ENCODE data around the gene HSD3B7.

HSD3B7 gene

GRCh38 chr16:31003744-31004143 lies 18.7 kb downstream of the HSD3B7 start:
- no peaks in the 10 kb centered on the region for H3K36me3 ChIP-seq (ENCODE audit: control insufficient read depth, insufficient read depth, low read length)
- no peaks in the 10 kb centered on the region for H3K27me3 ChIP-seq (ENCODE audit: control insufficient read depth, insufficient read depth, low read length)
- H3K4me3 ChIP-seq (ENCODE audit: low read depth, low read length), result no peak overlapping the region
- H3K4me1 ChIP-seq (ENCODE audit: control insufficient read depth, insufficient read depth, low read length), result peaks cover 15% of the 10 kb centered on the region; the same call in 1 of the 2 replicates
- H3K9me3 ChIP-seq (ENCODE audit: control insufficient read depth, insufficient read depth, low read depth, low read length), result no peaks in the 10 kb centered on the region
- H3K9ac ChIP-seq (ENCODE audit: low read length), result no peak overlapping the region
- no peak overlapping the region for H3K27ac ChIP-seq (ENCODE audit: low read depth, low read length)

GRCh38 chr16:31004658-31005057 lies 19.7 kb downstream of the HSD3B7 start:
- Histone ChIP-seq H3K4me3 (ENCODE audit: low read depth, low read length) (no peak overlapping the region), H3K27ac (ENCODE audit: low read depth, low read length) (no peak overlapping the region), H3K4me1 (ENCODE audit: control insufficient read depth, insufficient read depth, low read length) (peaks cover 19% of the 10 kb centered on the region), H3K9me3 (ENCODE audit: control insufficient read depth, insufficient read depth, low read depth, low read length) (no peaks in the 10 kb centered on the region), H3K9ac (ENCODE audit: low read length) (no peak overlapping the region), H3K36me3 (ENCODE audit: control insufficient read depth, insufficient read depth, low read length) (no peaks in the 10 kb centered on the region), H3K27me3 (ENCODE audit: control insufficient read depth, insufficient read depth, low read length) (no peaks in the 10 kb centered on the region)

- Histone ChIP-seq H3K27ac (ENCODE audit: low read depth, low read length) (no peak overlapping the region), H3K27me3 (ENCODE audit: control insufficient read depth, insufficient read depth, low read length) (no peaks in the 10 kb centered on the region), H3K9ac (ENCODE audit: low read length) (no peak overlapping the region), H3K36me3 (ENCODE audit: control insufficient read depth, insufficient read depth, low read length) (no peaks in the 10 kb centered on the region), H3K9me3 (ENCODE audit: control insufficient read depth, insufficient read depth, low read depth, low read length) (no peaks in the 10 kb centered on the region), H3K4me1 (ENCODE audit: control insufficient read depth, insufficient read depth, low read length) (peaks cover 21% of the 10 kb centered on the region), H3K4me3 (ENCODE audit: low read depth, low read length) (no peak overlapping the region)
Observed at GRCh38 chr16:31005350-31006085, 20.5 kb downstream of the HSD3B7 start.

- no peak overlapping the region for H3K9ac ChIP-seq (ENCODE audit: low read length)
- peaks cover 21% of the 10 kb centered on the region for H3K4me1 ChIP-seq (ENCODE audit: control insufficient read depth, insufficient read depth, low read length)
- no peaks in the 10 kb centered on the region for H3K9me3 ChIP-seq (ENCODE audit: control insufficient read depth, insufficient read depth, low read depth, low read length)
- H3K36me3 ChIP-seq (ENCODE audit: control insufficient read depth, insufficient read depth, low read length), result no peaks in the 10 kb centered on the region
- peaks cover 2% of the 10 kb centered on the region for H3K27me3 ChIP-seq (ENCODE audit: control insufficient read depth, insufficient read depth, low read length)
- no peak overlapping the region for H3K4me3 ChIP-seq (ENCODE audit: low read depth, low read length)
- H3K27ac ChIP-seq (ENCODE audit: low read depth, low read length), result no peak overlapping the region
Observed at GRCh38 chr16:31006086-31006385, 21.0 kb downstream of the HSD3B7 start.

- peaks cover 8% of the 10 kb centered on the region for H3K27me3 ChIP-seq (ENCODE audit: control insufficient read depth, insufficient read depth, low read length)
- H3K27ac ChIP-seq (ENCODE audit: low read depth, low read length), result no peak overlapping the region
- H3K4me1 ChIP-seq (ENCODE audit: control insufficient read depth, insufficient read depth, low read length), result peaks cover 21% of the 10 kb centered on the region
- no peak overlapping the region for H3K4me3 ChIP-seq (ENCODE audit: low read depth, low read length)
- no peaks in the 10 kb centered on the region for H3K9me3 ChIP-seq (ENCODE audit: control insufficient read depth, insufficient read depth, low read depth, low read length)
- no peaks in the 10 kb centered on the region for H3K36me3 ChIP-seq (ENCODE audit: control insufficient read depth, insufficient read depth, low read length)
- no peak overlapping the region for H3K9ac ChIP-seq (ENCODE audit: low read length)
Observed at GRCh38 chr16:31006589-31006988, 21.6 kb downstream of the HSD3B7 start.

- Histone ChIP-seq H3K27ac (ENCODE audit: low read depth, low read length) (no peak overlapping the region), H3K9me3 (ENCODE audit: control insufficient read depth, insufficient read depth, low read depth, low read length) (no peaks in the 10 kb centered on the region), H3K27me3 (ENCODE audit: control insufficient read depth, insufficient read depth, low read length) (peaks cover 17% of the 10 kb centered on the region), H3K4me3 (ENCODE audit: low read depth, low read length) (no peak overlapping the region), H3K36me3 (ENCODE audit: control insufficient read depth, insufficient read depth, low read length) (no peaks in the 10 kb centered on the region), H3K9ac (ENCODE audit: low read length) (no peak overlapping the region), H3K4me1 (ENCODE audit: control insufficient read depth, insufficient read depth, low read length) (peaks cover 21% of the 10 kb centered on the region)
Observed at GRCh38 chr16:31007684-31008083, 22.7 kb downstream of the HSD3B7 start.

GRCh38 chr16:31008149-31008548 lies 23.1 kb downstream of the HSD3B7 start:
- H3K4me3 ChIP-seq (ENCODE audit: low read depth, low read length), result no peak overlapping the region
- H3K36me3 ChIP-seq (ENCODE audit: control insufficient read depth, insufficient read depth, low read length), result no peaks in the 10 kb centered on the region
- no peaks in the 10 kb centered on the region for H3K9me3 ChIP-seq (ENCODE audit: control insufficient read depth, insufficient read depth, low read depth, low read length)
- H3K9ac ChIP-seq (ENCODE audit: low read length), result no peak overlapping the region
- H3K27me3 ChIP-seq (ENCODE audit: control insufficient read depth, insufficient read depth, low read length), result peaks cover 17% of the 10 kb centered on the region
- H3K4me1 ChIP-seq (ENCODE audit: control insufficient read depth, insufficient read depth, low read length), result peaks cover 21% of the 10 kb centered on the region
- H3K27ac ChIP-seq (ENCODE audit: low read depth, low read length), result no peak overlapping the region

GRCh38 chr16:31008551-31008950 lies 23.5 kb downstream of the HSD3B7 start:
- H3K27me3 ChIP-seq (ENCODE audit: control insufficient read depth, insufficient read depth, low read length), result peaks cover 17% of the 10 kb centered on the region
- no peaks in the 10 kb centered on the region for H3K9me3 ChIP-seq (ENCODE audit: control insufficient read depth, insufficient read depth, low read depth, low read length)
- no peak overlapping the region for H3K27ac ChIP-seq (ENCODE audit: low read depth, low read length)
- H3K9ac ChIP-seq (ENCODE audit: low read length), result no peak overlapping the region
- H3K4me3 ChIP-seq (ENCODE audit: low read depth, low read length), result no peak overlapping the region
- H3K36me3 ChIP-seq (ENCODE audit: control insufficient read depth, insufficient read depth, low read length), result no peaks in the 10 kb centered on the region
- H3K4me1 ChIP-seq (ENCODE audit: control insufficient read depth, insufficient read depth, low read length), result peaks cover 21% of the 10 kb centered on the region

- Histone ChIP-seq H3K4me1 (ENCODE audit: control insufficient read depth, insufficient read depth, low read length) (peaks cover 21% of the 10 kb centered on the region), H3K4me3 (ENCODE audit: low read depth, low read length) (no peak overlapping the region; the same call in 1 of the 2 replicates), H3K27me3 (ENCODE audit: control insufficient read depth, insufficient read depth, low read length) (peaks cover 17% of the 10 kb centered on the region), H3K36me3 (ENCODE audit: control insufficient read depth, insufficient read depth, low read length) (no peaks in the 10 kb centered on the region), H3K9ac (ENCODE audit: low read length) (no peak overlapping the region), H3K27ac (ENCODE audit: low read depth, low read length) (no peak overlapping the region), H3K9me3 (ENCODE audit: control insufficient read depth, insufficient read depth, low read depth, low read length) (no peaks in the 10 kb centered on the region)
Observed at GRCh38 chr16:31009120-31009519, 24.1 kb downstream of the HSD3B7 start.

- H3K9ac ChIP-seq (ENCODE audit: low read length), result peak overlapping the region; percentile 19
- peaks cover 21% of the 10 kb centered on the region for H3K4me1 ChIP-seq (ENCODE audit: control insufficient read depth, insufficient read depth, low read length)
- H3K4me3 ChIP-seq (ENCODE audit: low read depth, low read length), result peak overlapping the region; percentile 60
- no peaks in the 10 kb centered on the region for H3K9me3 ChIP-seq (ENCODE audit: control insufficient read depth, insufficient read depth, low read depth, low read length)
- no peak overlapping the region for H3K27ac ChIP-seq (ENCODE audit: low read depth, low read length)
- H3K27me3 ChIP-seq (ENCODE audit: control insufficient read depth, insufficient read depth, low read length), result peaks cover 17% of the 10 kb centered on the region
- H3K36me3 ChIP-seq (ENCODE audit: control insufficient read depth, insufficient read depth, low read length), result no peaks in the 10 kb centered on the region
Observed at GRCh38 chr16:31009894-31010584, 25.0 kb downstream of the HSD3B7 start.

GRCh38 chr16:31010585-31011325 lies 25.7 kb downstream of the HSD3B7 start, which contains the start of gene STX1B:
Gene STX1B, minus strand, starts transcription at chr16:31010638. Its CDS starts 242 bp downstream, at chr16:31010396.
- peaks cover 17% of the 10 kb centered on the region for H3K27me3 ChIP-seq (ENCODE audit: control insufficient read depth, insufficient read depth, low read length)
- no peaks in the 10 kb centered on the region for H3K9me3 ChIP-seq (ENCODE audit: control insufficient read depth, insufficient read depth, low read depth, low read length)
- peak within 1 kb of the TSS; percentile 71 for H3K4me3 ChIP-seq (ENCODE audit: low read depth, low read length)
- H3K9ac ChIP-seq (ENCODE audit: low read length), result peak within 1 kb of the TSS; percentile 19
- H3K36me3 ChIP-seq (ENCODE audit: control insufficient read depth, insufficient read depth, low read length), result no peaks in the 10 kb centered on the region
- peaks cover 20% of the 10 kb centered on the region for H3K4me1 ChIP-seq (ENCODE audit: control insufficient read depth, insufficient read depth, low read length)
- H3K27ac ChIP-seq (ENCODE audit: low read depth, low read length), result no peak within 1 kb of the TSS
